Mesenchymal stem cell (in vitro differentiated cells and primary cell): ENCODE results near the gene PSG1.
"Not testable (repeated sequence)": the region's sequence is repeated elsewhere in the genome, so short reads cannot be mapped to it uniquely, and the experiment has no call there.

Experiments used
- DNase-seq: peaks from one replicate; pipeline ENCODE4 v3.0.0-alpha.2; 2013
- H2AFZ ChIP-seq: one replicate; pipeline ENCODE4 v1.6.1; 2013; ENCODE audit warnings: low read depth, mild to moderate bottlenecking, control low read depth, inconsistent platforms, low read length, moderate library complexity
- H2AK5ac ChIP-seq: 2 replicates; pipeline ENCODE4 v1.6.1; 2013; ENCODE audit warnings: low read length, moderate library complexity, mild to moderate bottlenecking, inconsistent platforms; ENCODE audit not compliant: severe bottlenecking
- H2BK120ac ChIP-seq: one replicate; pipeline ENCODE4 v1.6.1; 2013; ENCODE audit warnings: low read depth, mild to moderate bottlenecking, inconsistent platforms, low read length, moderate library complexity
- H2BK12ac ChIP-seq, 2 experiments: one replicate each; pipeline ENCODE4 v1.6.1; 2013; ENCODE audit warnings: inconsistent platforms in 2 of 2, low read length in 2 of 2, mild to moderate bottlenecking in 2 of 2, moderate library complexity in 2 of 2, control low read depth in 1 of 2
- H2BK15ac ChIP-seq: one replicate; pipeline ENCODE4 v1.6.1; 2013; ENCODE audit warnings: mild to moderate bottlenecking, low read depth, inconsistent platforms; ENCODE audit not compliant: poor library complexity, severe bottlenecking
- H2BK5ac ChIP-seq: 2 replicates; pipeline ENCODE4 v1.6.1; 2013; ENCODE audit warnings: low read depth, mild to moderate bottlenecking, low read length, control low read depth, inconsistent platforms; ENCODE audit not compliant: poor library complexity, severe bottlenecking
- H3K14ac ChIP-seq, 2 experiments: one replicate each; pipeline ENCODE4 v1.6.1; 2013; ENCODE audit warnings: inconsistent platforms in 2 of 2, low read length in 2 of 2, control low read depth in 1 of 2, mild to moderate bottlenecking in 1 of 2, moderate library complexity in 1 of 2
- H3K18ac ChIP-seq, 2 experiments: one replicate each; pipeline ENCODE4 v1.6.1; 2013; ENCODE audit warnings: inconsistent platforms in 2 of 2, low read length in 2 of 2, control low read depth in 1 of 2, low read depth in 1 of 2, mild to moderate bottlenecking in 1 of 2
- H3K23ac ChIP-seq, 2 experiments: one replicate each; pipeline ENCODE4 v1.6.1; 2013; ENCODE audit warnings: inconsistent platforms in 2 of 2, low read length in 2 of 2, mild to moderate bottlenecking in 2 of 2, moderate library complexity in 2 of 2, control low read depth in 1 of 2
- H3K27ac ChIP-seq: 2 replicates; pipeline ENCODE4 v1.5.1; 2013; ENCODE audit warnings: mild to moderate bottlenecking, moderate library complexity, low read length, control low read depth, inconsistent platforms; ENCODE audit not compliant: poor library complexity, severe bottlenecking
- H3K27me3 ChIP-seq, 2 experiments: 2 replicates each; pipeline versions ENCODE4 v1.6.1 to v1.7.0; 2013; ENCODE audit warnings: low read length in 2 of 2, mild to moderate bottlenecking in 2 of 2, moderate library complexity in 2 of 2, control low read depth in 1 of 2, inconsistent platforms in 1 of 2; ENCODE audit not compliant: control insufficient read depth in 1 of 2, insufficient read depth in 1 of 2
- H3K36me3 ChIP-seq, 2 experiments: 2 replicates each; pipeline versions ENCODE4 v1.6.1 to v1.7.0; 2013; ENCODE audit warnings: low read length in 2 of 2, control low read depth in 1 of 2, inconsistent platforms in 1 of 2, low read depth in 1 of 2, mild to moderate bottlenecking in 1 of 2; ENCODE audit not compliant: insufficient read depth in 2 of 2, control insufficient read depth in 1 of 2
- H3K4ac ChIP-seq, 2 experiments: one replicate each; pipeline ENCODE4 v1.6.1; 2013; ENCODE audit warnings: inconsistent platforms in 2 of 2, low read length in 2 of 2, mild to moderate bottlenecking in 2 of 2, moderate library complexity in 2 of 2, control low read depth in 1 of 2, low read depth in 1 of 2
- H3K4me1 ChIP-seq: 2 replicates; pipeline ENCODE4 v1.6.1; 2013; ENCODE audit warnings: low read depth, low read length, control low read depth; ENCODE audit not compliant: control insufficient read depth, insufficient read depth
- H3K4me2 ChIP-seq: 2 replicates; pipeline ENCODE4 v1.6.1; 2013; ENCODE audit warnings: low read length, mild to moderate bottlenecking, inconsistent platforms; ENCODE audit not compliant: poor library complexity, severe bottlenecking
- H3K4me3 ChIP-seq, 2 experiments: 2 replicates each; pipeline versions ENCODE4 v1.5.1 to v1.7.0; 2013; ENCODE audit warnings: low read length in 2 of 2, mild to moderate bottlenecking in 2 of 2, control low read depth in 1 of 2, low read depth in 1 of 2; ENCODE audit not compliant: insufficient read depth in 1 of 2
- H3K79me1 ChIP-seq: replicated peaks from 2 replicates; pipeline ENCODE4 v1.6.1; 2013; ENCODE audit warnings: mild to moderate bottlenecking, control low read depth, low read length, inconsistent platforms; ENCODE audit not compliant: poor library complexity, severe bottlenecking
- H3K9ac ChIP-seq: 2 replicates; pipeline ENCODE4 v1.7.0; 2013; ENCODE audit warnings: mild to moderate bottlenecking, low read length, moderate library complexity
- H3K9me3 ChIP-seq: 2 replicates; pipeline ENCODE4 v1.7.0; 2013; ENCODE audit warnings: mild to moderate bottlenecking, low read length; ENCODE audit not compliant: control insufficient read depth
- H4K8ac ChIP-seq: one replicate; pipeline ENCODE4 v1.6.1; 2013; ENCODE audit warnings: inconsistent platforms, mild to moderate bottlenecking, low read length, moderate library complexity
- H4K91ac ChIP-seq: one replicate; pipeline ENCODE4 v1.6.1; 2013; ENCODE audit warnings: mild to moderate bottlenecking, low read length, inconsistent platforms
- WGBS: methylation state at CpG from one replicate; pipeline ENCODE4 v1.1.7; 2013; ENCODE audit warnings: mixed read lengths; 5-methylcytosine and 5-hydroxymethylcytosine counted together

Gene PSG1

GRCh38 chr19:42899110-42899509, 19.6 kb upstream of the PSG1 start:
- H2BK12ac ChIP-seq, H3K4me2 ChIP-seq, H3K14ac ChIP-seq, H2BK120ac ChIP-seq, H3K4ac ChIP-seq, H3K18ac ChIP-seq, H4K8ac ChIP-seq, H3K4me1 ChIP-seq, H3K79me1 ChIP-seq, H4K91ac ChIP-seq, H3K9ac ChIP-seq, H3K4me3 ChIP-seq, H3K27me3 ChIP-seq, H2AK5ac ChIP-seq, H3K36me3 ChIP-seq, H3K27ac ChIP-seq, H2BK5ac ChIP-seq, H2BK15ac ChIP-seq, DNase-seq, H2AFZ ChIP-seq, H3K9me3 ChIP-seq, H3K23ac ChIP-seq: not testable (repeated sequence)
- 75% methylated on average over 1 of the region's 1 CpG for WGBS

- not testable (repeated sequence) for H4K8ac ChIP-seq, H3K27me3 ChIP-seq, H2BK12ac ChIP-seq, H2BK120ac ChIP-seq, H2AFZ ChIP-seq, DNase-seq, H3K4ac ChIP-seq, H3K36me3 ChIP-seq, H3K23ac ChIP-seq, H3K4me3 ChIP-seq, H3K9ac ChIP-seq, H2BK5ac ChIP-seq, H3K9me3 ChIP-seq, H2BK15ac ChIP-seq, H3K14ac ChIP-seq, H2AK5ac ChIP-seq, H4K91ac ChIP-seq, H3K79me1 ChIP-seq, H3K4me1 ChIP-seq, H3K27ac ChIP-seq, H3K4me2 ChIP-seq, H3K18ac ChIP-seq
- no CpG with 5 or more reads among the region's 1 CpG for WGBS
Observed at GRCh38 chr19:42898656-42899055, 19.1 kb upstream of the PSG1 start.

GRCh38 chr19:42897729-42898128, 18.2 kb upstream of the PSG1 start:
- H3K36me3 ChIP-seq, H3K14ac ChIP-seq, H3K9me3 ChIP-seq, H3K23ac ChIP-seq, H3K27ac ChIP-seq, H3K4me1 ChIP-seq, H2AK5ac ChIP-seq, DNase-seq, H4K91ac ChIP-seq, H4K8ac ChIP-seq, H2BK15ac ChIP-seq, H3K4me3 ChIP-seq, H3K4ac ChIP-seq, H3K79me1 ChIP-seq, H2BK120ac ChIP-seq, H3K9ac ChIP-seq, H3K27me3 ChIP-seq, H2BK12ac ChIP-seq, H3K4me2 ChIP-seq, H2AFZ ChIP-seq, H3K18ac ChIP-seq, H2BK5ac ChIP-seq: not testable (repeated sequence)
- no CpG with 5 or more reads among the region's 1 CpG for WGBS

DNA sequence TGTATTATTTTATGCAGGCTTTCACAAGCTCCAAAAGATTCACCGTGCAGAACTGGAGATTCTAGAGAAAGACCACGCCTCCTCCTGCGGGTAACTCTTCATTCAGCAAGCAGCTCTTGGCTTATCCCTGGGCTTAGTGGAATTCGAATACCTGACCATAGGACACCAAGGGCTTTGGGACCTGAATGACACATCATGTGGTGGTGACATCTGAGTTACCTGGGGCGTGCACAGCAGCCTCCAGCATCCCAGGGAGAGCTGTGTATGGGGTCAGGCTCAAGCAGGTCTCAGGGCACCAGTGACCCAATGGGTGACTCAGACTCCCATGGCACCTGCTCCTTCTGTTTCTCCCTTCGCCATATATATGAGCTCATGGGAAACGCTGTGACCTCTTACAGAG, 10.9 kb upstream of the PSG1 start:
- H2BK120ac ChIP-seq, DNase-seq, H4K91ac ChIP-seq, H3K23ac ChIP-seq, H3K4ac ChIP-seq, H4K8ac ChIP-seq, H3K79me1 ChIP-seq, H3K4me3 ChIP-seq, H2BK12ac ChIP-seq, H3K27ac ChIP-seq, H3K9ac ChIP-seq, H2AFZ ChIP-seq, H3K4me1 ChIP-seq, H3K4me2 ChIP-seq, H3K9me3 ChIP-seq, H3K18ac ChIP-seq, H3K27me3 ChIP-seq, H2AK5ac ChIP-seq, H3K36me3 ChIP-seq, H2BK15ac ChIP-seq, H2BK5ac ChIP-seq, H3K14ac ChIP-seq: not testable (repeated sequence)
- WGBS = 68% methylated on average over 6 of the region's 7 CpGs
